ENCODE results near the gene DDIAS. TPM values are rescaled to one million over a fixed set of nuclear protein-coding genes. Genes with fewer than 3 reads are reported as not detected.

The DDIAS gene
- total and polyA plus RNA-seq, 9 of the 15 experiments (the other 6 are each of a cell fraction or from before 2014, with no cell fraction given) = 9.4 to 27.2 (median 23.3) TPM

DNA sequence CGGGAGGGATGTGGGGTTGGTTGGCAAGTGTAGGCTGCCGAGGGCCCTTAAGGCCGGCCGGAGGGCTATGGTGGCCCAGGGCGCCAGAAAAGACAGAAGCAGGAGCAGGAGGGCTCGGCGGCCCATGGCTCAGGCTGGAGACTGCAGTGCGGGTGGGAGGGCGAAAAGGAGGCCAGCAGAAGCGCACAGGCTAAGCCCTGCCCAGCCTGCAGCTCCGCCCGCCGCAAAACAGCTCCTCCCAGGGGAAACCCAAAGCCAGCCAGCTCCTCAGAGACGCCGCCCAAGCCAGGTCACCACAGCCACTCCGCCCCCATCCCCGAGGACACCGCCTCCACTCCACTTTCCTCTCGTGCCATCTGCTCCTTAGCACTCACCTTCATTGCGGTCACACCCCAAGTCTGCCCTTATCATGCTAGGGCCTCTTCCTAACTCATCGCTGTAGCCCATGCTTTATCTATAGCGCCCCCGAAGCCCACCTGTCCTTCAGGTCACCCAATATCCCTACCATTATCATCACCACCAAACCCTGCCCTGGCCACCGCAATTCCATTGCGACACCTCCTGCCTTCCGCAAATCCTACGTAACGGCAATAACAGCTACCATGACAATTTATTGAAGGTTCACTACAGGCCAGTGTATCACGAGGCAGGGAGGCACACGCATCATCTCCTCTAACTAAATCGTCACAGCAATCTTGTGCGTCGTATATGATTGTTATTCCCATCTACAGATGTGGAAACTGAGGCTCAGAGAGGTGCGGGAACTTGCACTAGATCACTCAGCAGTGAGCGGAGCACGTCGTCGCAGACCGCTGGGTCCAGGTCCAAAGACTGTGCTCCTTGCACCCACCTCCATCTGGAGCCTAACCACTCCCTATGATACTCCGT lies 1.0 kb upstream of the DDIAS start, which contains the start of gene PRCP (continued):
- TF ChIP-seq ZNF408 (CRISPR knock-in tag; IDR thresholded peaks at IDR 0.05; ENCODE audit: low read depth) (no peak), BRD4 (IDR thresholded peaks at IDR 0.05) (no peak), PHF20 (IDR thresholded peaks at IDR 0.05; ENCODE audit: partially characterized antibody) (peak; percentile 17), HDGF (IDR thresholded peaks at IDR 0.05) (no peak), CBFA2T3 (IDR thresholded peaks at IDR 0.05) (peak; percentile 80), ZNF140 (CRISPR knock-in tag; IDR thresholded peaks at IDR 0.05) (no peak), MEF2D (tag; conservative IDR thresholded peaks at IDR 0.05; ENCODE audit: low read depth) (no peak), NCOA1 (IDR thresholded peaks at IDR 0.05; ENCODE audit: low read depth) (0 out of 2 replicates have a peak, but pooled peaks have one; percentile 52), ZEB2 (IDR thresholded peaks at IDR 0.05) (peak; percentile 95), JUND (IDR thresholded peaks at IDR 0.05; ENCODE audit: borderline replicate concordance, low read depth, low read length) (0 out of 2 replicates have a peak, but pooled peaks have one; percentile 22), JUND (tag; IDR thresholded peaks at IDR 0.05; ENCODE audit: borderline replicate concordance, low read depth, low read length) (peak; percentile 68; the same call in 2 of the 3 replicates), HMBOX1 (IDR thresholded peaks at IDR 0.05) (no peak), GABPB1 (CRISPR knock-in tag; IDR thresholded peaks at IDR 0.05) (peak; percentile 36; the same call in 1 of the 2 replicates), SMARCE1 (IDR thresholded peaks at IDR 0.05) (peak; percentile 76), SAFB2 (IDR thresholded peaks at IDR 0.05; ENCODE audit: borderline replicate concordance, low read depth, low read length, severe bottlenecking) (no peak), RBM22 (IDR thresholded peaks at IDR 0.05; ENCODE audit: low read depth, low read length, poor library complexity, severe bottlenecking) (no peak), NFXL1 (CRISPR knock-in tag; IDR thresholded peaks at IDR 0.05) (no peak), ETV1 (tag; conservative IDR thresholded peaks at IDR 0.05; ENCODE audit: low read depth) (peak; percentile 55), KHSRP (IDR thresholded peaks at IDR 0.05) (no peak; the same call in 1 of the 2 replicates), BCOR (IDR thresholded peaks at IDR 0.05) (peak; percentile 92)
- TF ChIP-seq, protein P1, sequence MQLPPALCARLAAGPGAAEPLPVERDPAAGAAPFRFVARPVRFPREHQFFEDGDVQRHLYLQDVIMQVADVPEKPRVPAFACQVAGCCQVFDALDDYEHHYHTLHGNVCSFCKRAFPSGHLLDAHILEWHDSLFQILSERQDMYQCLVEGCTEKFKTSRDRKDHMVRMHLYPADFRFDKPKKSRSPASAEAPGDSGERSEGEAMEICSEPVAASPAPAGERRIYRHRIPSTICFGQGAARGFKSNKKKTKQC (CRISPR knock-in tag; IDR thresholded peaks at IDR 0.05) = no peak
- TF ChIP-seq, protein P2, sequence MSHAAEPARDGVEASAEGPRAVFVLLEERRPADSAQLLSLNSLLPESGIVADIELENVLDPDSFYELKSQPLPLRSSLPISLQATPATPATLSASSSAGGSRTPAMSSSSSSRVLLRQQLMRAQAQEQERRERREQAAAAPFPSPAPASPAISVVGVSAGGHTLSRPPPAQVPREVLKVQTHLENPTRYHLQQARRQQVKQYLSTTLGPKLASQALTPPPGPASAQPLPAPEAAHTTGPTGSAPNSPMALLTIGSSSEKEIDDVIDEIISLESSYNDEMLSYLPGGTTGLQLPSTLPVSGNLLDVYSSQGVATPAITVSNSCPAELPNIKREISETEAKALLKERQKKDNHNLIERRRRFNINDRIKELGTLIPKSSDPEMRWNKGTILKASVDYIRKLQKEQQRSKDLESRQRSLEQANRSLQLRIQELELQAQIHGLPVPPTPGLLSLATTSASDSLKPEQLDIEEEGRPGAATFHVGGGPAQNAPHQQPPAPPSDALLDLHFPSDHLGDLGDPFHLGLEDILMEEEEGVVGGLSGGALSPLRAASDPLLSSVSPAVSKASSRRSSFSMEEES (CRISPR knock-in tag; IDR thresholded peaks at IDR 0.05) = no peak
- TF ChIP-seq, protein P3, sequence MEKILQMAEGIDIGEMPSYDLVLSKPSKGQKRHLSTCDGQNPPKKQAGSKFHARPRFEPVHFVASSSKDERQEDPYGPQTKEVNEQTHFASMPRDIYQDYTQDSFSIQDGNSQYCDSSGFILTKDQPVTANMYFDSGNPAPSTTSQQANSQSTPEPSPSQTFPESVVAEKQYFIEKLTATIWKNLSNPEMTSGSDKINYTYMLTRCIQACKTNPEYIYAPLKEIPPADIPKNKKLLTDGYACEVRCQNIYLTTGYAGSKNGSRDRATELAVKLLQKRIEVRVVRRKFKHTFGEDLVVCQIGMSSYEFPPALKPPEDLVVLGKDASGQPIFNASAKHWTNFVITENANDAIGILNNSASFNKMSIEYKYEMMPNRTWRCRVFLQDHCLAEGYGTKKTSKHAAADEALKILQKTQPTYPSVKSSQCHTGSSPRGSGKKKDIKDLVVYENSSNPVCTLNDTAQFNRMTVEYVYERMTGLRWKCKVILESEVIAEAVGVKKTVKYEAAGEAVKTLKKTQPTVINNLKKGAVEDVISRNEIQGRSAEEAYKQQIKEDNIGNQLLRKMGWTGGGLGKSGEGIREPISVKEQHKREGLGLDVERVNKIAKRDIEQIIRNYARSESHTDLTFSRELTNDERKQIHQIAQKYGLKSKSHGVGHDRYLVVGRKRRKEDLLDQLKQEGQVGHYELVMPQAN (IDR thresholded peaks at IDR 0.05; ENCODE audit: borderline replicate concordance) = peak; percentile 66; the same call in 1 of the 2 replicates
- TF ChIP-seq, protein P4, sequence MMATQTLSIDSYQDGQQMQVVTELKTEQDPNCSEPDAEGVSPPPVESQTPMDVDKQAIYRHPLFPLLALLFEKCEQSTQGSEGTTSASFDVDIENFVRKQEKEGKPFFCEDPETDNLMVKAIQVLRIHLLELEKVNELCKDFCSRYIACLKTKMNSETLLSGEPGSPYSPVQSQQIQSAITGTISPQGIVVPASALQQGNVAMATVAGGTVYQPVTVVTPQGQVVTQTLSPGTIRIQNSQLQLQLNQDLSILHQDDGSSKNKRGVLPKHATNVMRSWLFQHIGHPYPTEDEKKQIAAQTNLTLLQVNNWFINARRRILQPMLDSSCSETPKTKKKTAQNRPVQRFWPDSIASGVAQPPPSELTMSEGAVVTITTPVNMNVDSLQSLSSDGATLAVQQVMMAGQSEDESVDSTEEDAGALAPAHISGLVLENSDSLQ (IDR thresholded peaks at IDR 0.05) = no peak
